ENCODE measurements around the gene OR51T1. TPM values are rescaled to one million over a fixed set of nuclear protein-coding genes. Genes with fewer than 3 reads are reported as not detected.
A peak's percentile ranks its signal among the peaks of the same experiment; 100 is the strongest.

OR51T1 gene
- total RNA-seq, 1 experiment from 2014 or later: not detected

DNA sequence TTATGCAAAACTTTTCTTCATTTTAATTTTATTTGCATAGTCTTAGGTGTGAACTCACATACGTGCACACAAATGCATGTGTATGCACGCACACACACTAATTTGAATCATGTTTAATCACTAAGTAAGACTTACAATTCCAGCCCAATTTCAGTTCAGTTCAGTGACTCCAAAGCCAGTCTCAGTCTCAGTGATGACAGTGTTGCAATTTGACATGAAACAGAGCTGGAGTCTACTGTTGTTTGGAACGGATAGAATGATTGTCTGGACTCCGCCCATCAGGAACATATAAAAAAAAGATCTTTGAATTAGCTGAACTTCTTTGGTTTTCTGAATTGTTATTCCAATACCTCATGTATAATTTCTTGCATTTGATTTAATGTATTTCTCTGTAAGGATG is 17.8 kb upstream of the OR51T1 start:
- no peak overlapping the region for H4K8ac ChIP-seq (replicated peaks; ENCODE audit: insufficient read length, low read depth, low read length)
- H2BK12ac ChIP-seq (ENCODE audit: insufficient read length, low read depth, low read length): no peak overlapping the region
- no peak overlapping the region for H3T11ph ChIP-seq (ENCODE audit: low read length)
- no peak overlapping the region for H2BK5ac ChIP-seq (ENCODE audit: insufficient read length, low read length)
- no peak overlapping the region for H3K4ac ChIP-seq (ENCODE audit: low read depth, low read length)
- H2AFZ ChIP-seq (ENCODE audit: low read length): no peak overlapping the region
- no peak overlapping the region for H2BK20ac ChIP-seq (ENCODE audit: low read depth, low read length, poor library complexity, severe bottlenecking)
- peak overlapping the region in 1 of 3 experiments; percentile 86; a peak in 2 of 7 replicates for H3K27ac Mint-ChIP-seq
- H3K79me1 ChIP-seq (ENCODE audit: insufficient read depth, low read depth, low read length, poor library complexity, severe bottlenecking): no peaks in the 10 kb centered on the region
- no CpG with 5 or more reads among the region's 4 CpGs for whole genome bisulfite sequencing (ENCODE audit: extremely low coverage, insufficient read length, low lambda C conversion rate)
- H3K23me2 ChIP-seq (ENCODE audit: insufficient read length, low read depth, low read length, poor library complexity, severe bottlenecking): no peaks in the 10 kb centered on the region
- H3K14ac ChIP-seq (ENCODE audit: insufficient read depth, low read length): no peak overlapping the region
- peaks cover 38 to 41% of the 10 kb centered on the region in 2 experiments for H3K4me1 Mint-ChIP-seq
- H3K79me2 ChIP-seq (ENCODE audit: insufficient read depth, low read length): no peaks in the 10 kb centered on the region
- H4K20me1 ChIP-seq (ENCODE audit: control insufficient read depth, insufficient read depth, insufficient read length): no peaks in the 10 kb centered on the region
- no peak overlapping the region for H3K18ac ChIP-seq (ENCODE audit: insufficient read length, low read depth, low read length)
- no peak overlapping the region for H3K27ac ChIP-seq (ENCODE audit: insufficient read length, low read depth, low read length)
- no peak overlapping the region for H2BK120ac ChIP-seq (ENCODE audit: low read depth, low read length, poor library complexity, severe bottlenecking)
- H3K9me3 Mint-ChIP-seq: peaks cover 6 to 7% of the 10 kb centered on the region in 2 experiments
- H3K27me3 ChIP-seq (ENCODE audit: insufficient read depth, low read length): no peaks in the 10 kb centered on the region
- no peak overlapping the region for H2AK5ac ChIP-seq (ENCODE audit: insufficient read length, low read length)
- TF ChIP-seq CTCF (conservative IDR thresholded peaks at IDR 0.05): no peak
- no peaks in the 10 kb centered on the region for H3K9me3 ChIP-seq (ENCODE audit: control insufficient read depth, low read depth, low read length)
- DNase-seq: no peak
- H3K4me1 ChIP-seq (ENCODE audit: insufficient read depth, low read length): peaks cover 2% of the 10 kb centered on the region
- H3K23ac ChIP-seq (ENCODE audit: insufficient read length, low read depth, low read length): no peak overlapping the region
- H2BK15ac ChIP-seq (ENCODE audit: low read depth, low read length): no peak overlapping the region
- H3K27me3 Mint-ChIP-seq (ENCODE audit: low read depth): peaks cover 2% of the 10 kb centered on the region; the same call in 1 of the 2 replicates
- H3K9ac ChIP-seq (ENCODE audit: extremely low read depth, insufficient read length, low read length): no peak overlapping the region
- peaks cover 0 to 12% (median 4%) of the 10 kb centered on the region in 3 experiments; a peak in 4 of 7 replicates for H3K36me3 Mint-ChIP-seq (ENCODE audit: insufficient read depth in 1 of 3, low read depth in 3 of 3)
- H4K5ac ChIP-seq (ENCODE audit: insufficient read length, low read depth, low read length): no peak overlapping the region
- no peak overlapping the region for H3K4me2 ChIP-seq (ENCODE audit: insufficient read depth, insufficient read length, low read length)
- H4K91ac ChIP-seq (ENCODE audit: insufficient read length, low read depth, low read length): no peak overlapping the region
- H3K4me3 Mint-ChIP-seq: no peak overlapping the region
- no peak overlapping the region for H3K56ac ChIP-seq (ENCODE audit: insufficient read length, low read depth, low read length)
